ENCODE results near the gene DCAF4L1.

DNA sequence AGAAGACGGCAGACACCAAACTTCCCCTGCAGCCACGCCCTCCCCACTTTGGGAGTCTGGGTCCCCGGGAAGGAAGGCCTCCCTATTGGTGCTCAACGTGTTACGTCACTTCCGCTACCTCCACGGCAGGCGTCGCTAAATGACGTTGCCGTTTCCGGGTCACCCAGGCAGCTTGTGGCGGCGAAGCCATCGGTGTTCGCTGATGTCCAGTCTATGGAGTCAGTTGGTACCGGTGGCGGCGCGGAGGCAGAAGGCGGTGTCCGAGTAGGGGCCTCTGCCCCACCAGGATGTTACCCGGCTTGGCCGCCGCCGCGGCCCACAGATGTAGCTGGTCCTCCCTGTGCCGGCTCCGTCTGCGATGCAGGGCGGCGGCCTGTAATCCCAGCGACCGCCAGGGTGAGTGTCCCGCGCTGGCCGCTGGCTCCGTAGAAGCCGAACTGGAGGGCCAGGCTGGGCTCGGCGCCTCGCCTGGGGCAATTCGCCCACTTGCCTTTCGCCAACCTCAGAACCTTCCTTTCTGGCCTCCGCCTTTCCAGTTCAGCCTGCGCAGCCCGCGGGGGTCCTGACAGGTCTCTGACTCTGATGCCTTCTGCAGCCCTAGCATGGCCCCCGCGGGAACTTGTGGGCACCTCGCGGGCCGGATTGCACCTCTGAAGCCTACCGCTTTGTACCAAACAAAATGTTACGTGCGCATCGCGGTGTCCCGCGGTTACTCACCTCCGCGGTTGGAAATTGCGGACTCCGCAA is 9.0 kb downstream of the DCAF4L1 start, which contains the start of gene SLC30A9:
- TF ChIP-seq, protein P1, sequence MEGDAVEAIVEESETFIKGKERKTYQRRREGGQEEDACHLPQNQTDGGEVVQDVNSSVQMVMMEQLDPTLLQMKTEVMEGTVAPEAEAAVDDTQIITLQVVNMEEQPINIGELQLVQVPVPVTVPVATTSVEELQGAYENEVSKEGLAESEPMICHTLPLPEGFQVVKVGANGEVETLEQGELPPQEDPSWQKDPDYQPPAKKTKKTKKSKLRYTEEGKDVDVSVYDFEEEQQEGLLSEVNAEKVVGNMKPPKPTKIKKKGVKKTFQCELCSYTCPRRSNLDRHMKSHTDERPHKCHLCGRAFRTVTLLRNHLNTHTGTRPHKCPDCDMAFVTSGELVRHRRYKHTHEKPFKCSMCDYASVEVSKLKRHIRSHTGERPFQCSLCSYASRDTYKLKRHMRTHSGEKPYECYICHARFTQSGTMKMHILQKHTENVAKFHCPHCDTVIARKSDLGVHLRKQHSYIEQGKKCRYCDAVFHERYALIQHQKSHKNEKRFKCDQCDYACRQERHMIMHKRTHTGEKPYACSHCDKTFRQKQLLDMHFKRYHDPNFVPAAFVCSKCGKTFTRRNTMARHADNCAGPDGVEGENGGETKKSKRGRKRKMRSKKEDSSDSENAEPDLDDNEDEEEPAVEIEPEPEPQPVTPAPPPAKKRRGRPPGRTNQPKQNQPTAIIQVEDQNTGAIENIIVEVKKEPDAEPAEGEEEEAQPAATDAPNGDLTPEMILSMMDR (IDR thresholded peaks at IDR 0.05): peak in 5 of 6 experiments; percentile 43 to 68 (median 56)
- peak; percentile 83 to 86 for TF ChIP-seq POLR2A (IDR thresholded peaks at IDR 0.05)
